Lung (tissue), 12 donors: ENCODE measurements around the gene CDH13. TPM values are rescaled to one million over a fixed set of nuclear protein-coding genes. Genes with fewer than 3 reads are reported as not detected.

Experiments
- ATAC-seq: fragments of 200-7000 bp; cut with Tn5 transposase; one replicate; pipeline ENCODE4 v1.9.1; 2020; ENCODE audit warnings: moderate number of reproducible peaks; ENCODE audit not compliant: insufficient read depth, low FRiP score
- DNase-seq, 3 donors: peaks; one replicate each; pipeline ENCODE4 v3.0.0-alpha.2; 2013 to 2017
- H3K27ac ChIP-seq, 2 donors: one replicate each; pipeline ENCODE4 v1.5.1; 2013; ENCODE audit warnings: mild to moderate bottlenecking in 2 of 2, moderate library complexity in 2 of 2, control low read depth in 1 of 2, inconsistent platforms in 1 of 2, low read depth in 1 of 2, low read length in 1 of 2
- H3K27me3 ChIP-seq, 3 donors: one replicate each; pipeline ENCODE4 v1.5.1; 2013; ENCODE audit warnings: low read length in 2 of 3; ENCODE audit not compliant: control insufficient read depth in 3 of 3, insufficient read depth in 3 of 3
- H3K36me3 ChIP-seq, 4 donors: one replicate each; pipeline ENCODE4 v1.5.1; 2013; ENCODE audit warnings: low read length in 4 of 4, mild to moderate bottlenecking in 1 of 4, moderate library complexity in 1 of 4; ENCODE audit not compliant: control insufficient read depth in 4 of 4, insufficient read depth in 4 of 4
- H3K4me1 ChIP-seq, 5 donors: one replicate each; pipeline ENCODE4 v1.5.1; 2013; ENCODE audit warnings: low read length in 5 of 5, mild to moderate bottlenecking in 2 of 5, moderate library complexity in 1 of 5; ENCODE audit not compliant: control insufficient read depth in 5 of 5, insufficient read depth in 5 of 5
- H3K4me3 ChIP-seq: one replicate; pipeline ENCODE4 v1.5.1; 2013; ENCODE audit warnings: mild to moderate bottlenecking, control low read depth, moderate library complexity
- H3K9ac ChIP-seq, 2 donors: one replicate each; pipeline ENCODE4 v1.5.1; 2013; ENCODE audit warnings: low read length in 2 of 2, control low read depth in 1 of 2; ENCODE audit not compliant: insufficient read depth in 1 of 2
- H3K9me3 ChIP-seq, 4 donors: one replicate each; pipeline ENCODE4 v1.5.1; 2013; ENCODE audit warnings: low read length in 3 of 4, mild to moderate bottlenecking in 1 of 4, moderate library complexity in 1 of 4; ENCODE audit not compliant: control insufficient read depth in 4 of 4, insufficient read depth in 3 of 4
- CTCF ChIP-seq: IDR thresholded peaks from 2 replicates; pipeline ENCODE4 v1.5.1; 2012; ENCODE audit warnings: mild to moderate bottlenecking; ENCODE audit errors: control extremely low read depth, extremely low read depth
- WGBS, 2 donors: extraction: QIAGEN DNeasy Blood & Tissue Kit; methylation state at CpG; one replicate each; pipeline ENCODE4 v1.1.7; 2013; 5-methylcytosine and 5-hydroxymethylcytosine counted together
- polyA plus RNA-seq, 2 donors: library from polyadenylated mRNA; stranded (reverse); fragments of 200-250 nt; gene quantifications; one replicate each; pipeline ENCODE4 v1.2.1, GENCODE V29; 2013
- total RNA-seq, 2 donors: library from RNA; depleted of rRNA in 1 of 2; stranded (reverse); fragments of >200 nt in 1 of 2; gene quantifications; one replicate each; pipeline ENCODE4 v1.2.1, GENCODE V29; 2014 to 2021
- donor health status: control.
- donor health status: control.
- donor health status: Bipolar disorder and iron deficiency.
- donor health status: healthy.
- donor health status: DM: yes; HTN: yes; CAD: no.

Gene CDH13
- total and polyA plus RNA-seq, 4 donors, result 2.1 to 12.3 (median 7.3) TPM

GRCh38 chr16:83138512-83138911 is 511.7 kb downstream of the CDH13 start:
- Histone ChIP-seq H3K9me3 (no peaks in the 10 kb centered on the region), H3K36me3 (no peaks in the 10 kb centered on the region), H3K4me1 (peaks cover 0 to 5% (median 0%) of the 10 kb centered on the region in 5 donors), H3K9ac (no peak overlapping the region), H3K4me3 (no peak overlapping the region), H3K27ac (no peak overlapping the region), H3K27me3 (no peaks in the 10 kb centered on the region)
- DNase-seq (no peak), ATAC-seq (no peak)
- 87% methylated on average over 7 of the region's 7 CpGs for WGBS, 2 donors
- no peak for TF ChIP-seq CTCF

- ATAC-seq (no peak), DNase-seq (peak in 1 of 3 donors; percentile 32)
- no peak for TF ChIP-seq CTCF
- Histone ChIP-seq H3K4me1 (peaks cover 0 to 5% (median 0%) of the 10 kb centered on the region in 5 donors), H3K9ac (no peak overlapping the region), H3K27me3 (no peaks in the 10 kb centered on the region), H3K36me3 (no peaks in the 10 kb centered on the region), H3K4me3 (no peak overlapping the region), H3K27ac (no peak overlapping the region), H3K9me3 (no peaks in the 10 kb centered on the region)
- 85 to 92% methylated on average over 8 of the region's 8 CpGs for WGBS, 2 donors
These were observed 512.4 kb downstream of the CDH13 start for GRCh38 chr16:83138976-83139690.

- Histone ChIP-seq H3K36me3 (no peaks in the 10 kb centered on the region), H3K9me3 (peaks cover 0 to 2% (median 0%) of the 10 kb centered on the region in 4 donors), H3K27me3 (no peaks in the 10 kb centered on the region), H3K4me1 (peaks cover 0 to 2% (median 0%) of the 10 kb centered on the region in 5 donors), H3K4me3 (no peak overlapping the region), H3K27ac (no peak overlapping the region), H3K9ac (no peak overlapping the region)
- ATAC-seq (no peak), DNase-seq (no peak)
- TF ChIP-seq CTCF, result no peak
- WGBS, 2 donors, result 36 to 42% methylated on average over 8 of the region's 8 CpGs
These were observed 517.0 kb downstream of the CDH13 start for GRCh38 chr16:83143788-83144187.

GRCh38 chr16:83145297-83145696 is 518.5 kb downstream of the CDH13 start:
- ATAC-seq (no peak), DNase-seq (no peak)
- peaks cover 0 to 2% (median 0%) of the 10 kb centered on the region in 5 donors for H3K4me1 ChIP-seq
- 83% methylated on average over 5 of the region's 5 CpGs for WGBS, 2 donors
- no peak for TF ChIP-seq CTCF
- peaks cover 0 to 2% (median 0%) of the 10 kb centered on the region in 4 donors for H3K9me3 ChIP-seq
- no peak overlapping the region for H3K4me3 ChIP-seq
- H3K27me3 ChIP-seq, result no peaks in the 10 kb centered on the region
- H3K36me3 ChIP-seq, result no peaks in the 10 kb centered on the region
- H3K9ac ChIP-seq, result no peak overlapping the region
- no peak overlapping the region for H3K27ac ChIP-seq
